NCI-H1930 (cell line): ENCODE measurements around the gene SCARB1.

Experiments
- DNase-seq, 2 experiments: peaks; one replicate each; lab custom pipeline; 2025; lab: John Stamatoyannopoulos, UW

Gene SCARB1

DNA sequence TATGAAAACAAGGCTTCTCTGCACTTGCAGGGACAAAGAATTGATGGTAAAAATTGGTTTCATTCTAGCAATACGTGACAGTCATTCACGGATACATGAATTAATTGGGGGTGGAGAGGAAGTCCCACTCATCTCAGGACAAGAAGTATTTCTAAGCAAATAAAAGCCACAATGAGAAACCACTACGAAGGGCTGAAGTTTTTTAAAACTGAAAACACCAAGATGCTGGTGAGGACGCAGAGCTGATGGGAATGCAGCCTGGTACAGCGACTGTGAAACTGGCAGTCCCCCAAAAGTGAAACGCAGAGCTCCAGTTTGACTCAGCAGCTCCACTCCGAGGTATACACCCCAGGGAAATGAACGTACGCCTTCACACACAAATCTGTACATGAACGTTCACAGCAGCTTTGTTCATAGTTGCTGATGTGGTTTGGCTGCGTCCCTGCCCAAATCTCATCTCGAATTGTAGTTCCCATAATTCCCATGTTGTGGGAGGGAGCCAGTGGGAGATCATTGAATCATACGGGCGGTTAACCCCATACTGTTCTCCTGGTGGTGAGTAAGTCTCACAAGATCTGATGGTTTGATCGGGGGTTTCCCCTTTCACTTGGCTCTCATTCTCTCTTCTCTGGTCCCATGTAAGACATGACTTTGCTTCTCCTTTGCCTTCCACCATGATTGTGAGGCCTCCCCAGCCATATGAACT, 89.0 kb downstream of the SCARB1 start:
- no peak for DNase-seq

DNA sequence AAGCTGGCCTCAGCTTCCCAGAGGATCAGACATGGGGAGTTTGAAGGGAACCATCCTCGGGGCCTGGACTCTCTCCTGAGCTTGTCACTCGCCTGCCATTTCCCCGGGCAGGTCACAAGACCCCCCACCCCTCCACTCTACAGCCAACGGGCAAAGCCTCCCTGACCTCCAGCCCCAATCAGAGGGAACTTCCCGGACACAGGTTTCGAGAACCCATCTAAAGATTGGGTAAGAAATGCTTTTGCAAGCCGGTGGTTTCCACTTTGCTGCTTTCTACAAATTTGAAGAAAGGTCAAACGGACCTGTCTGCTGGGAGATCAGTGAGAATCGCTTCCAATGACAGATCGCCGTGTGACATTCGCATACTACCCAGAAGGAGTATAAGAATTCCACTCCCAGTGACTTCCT, 89.6 kb downstream of the SCARB1 start:
- DNase-seq = no peak

DNA sequence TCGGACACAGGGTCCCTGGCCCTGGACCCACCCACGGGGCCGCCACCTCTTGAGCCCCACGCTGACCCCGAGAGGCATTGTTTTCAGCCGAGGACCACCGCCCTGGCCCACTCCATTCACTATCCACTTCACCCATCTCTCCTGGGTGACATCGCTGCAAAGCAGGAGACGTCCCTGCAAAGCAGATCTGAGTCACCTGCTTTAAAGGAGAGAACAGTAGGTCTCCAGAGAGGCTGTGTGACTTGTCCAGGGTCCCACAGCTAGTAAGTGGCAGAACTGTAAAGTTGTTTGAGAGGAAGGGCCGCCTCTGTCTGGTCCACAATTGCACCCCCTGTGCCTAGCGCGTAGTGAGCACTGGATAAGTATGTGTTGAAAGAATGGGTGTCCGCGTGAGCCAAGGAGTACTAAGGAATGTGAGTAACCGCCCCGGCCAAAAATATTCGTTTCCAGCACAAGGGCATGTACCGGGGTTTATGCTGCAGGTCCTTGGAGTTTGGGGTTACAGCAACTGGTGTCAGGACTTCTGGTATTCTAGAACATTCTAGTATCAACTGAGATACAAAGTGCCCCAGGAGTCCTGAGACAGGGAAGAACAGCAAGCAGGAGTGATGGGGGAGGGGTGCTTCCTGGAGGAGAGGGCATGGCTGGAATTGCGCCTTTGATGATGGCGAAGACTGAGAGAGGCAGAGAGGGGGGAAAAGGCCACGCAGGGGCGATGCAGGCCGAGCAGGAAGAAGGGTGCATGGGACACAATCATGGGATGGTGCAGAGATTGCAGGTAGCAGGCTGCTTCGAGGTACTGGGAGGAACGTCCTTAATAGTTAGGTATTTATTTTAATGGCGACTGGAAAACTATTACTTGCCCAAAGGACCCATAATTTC, 91.1 kb downstream of the SCARB1 start:
- no peak for DNase-seq

DNA sequence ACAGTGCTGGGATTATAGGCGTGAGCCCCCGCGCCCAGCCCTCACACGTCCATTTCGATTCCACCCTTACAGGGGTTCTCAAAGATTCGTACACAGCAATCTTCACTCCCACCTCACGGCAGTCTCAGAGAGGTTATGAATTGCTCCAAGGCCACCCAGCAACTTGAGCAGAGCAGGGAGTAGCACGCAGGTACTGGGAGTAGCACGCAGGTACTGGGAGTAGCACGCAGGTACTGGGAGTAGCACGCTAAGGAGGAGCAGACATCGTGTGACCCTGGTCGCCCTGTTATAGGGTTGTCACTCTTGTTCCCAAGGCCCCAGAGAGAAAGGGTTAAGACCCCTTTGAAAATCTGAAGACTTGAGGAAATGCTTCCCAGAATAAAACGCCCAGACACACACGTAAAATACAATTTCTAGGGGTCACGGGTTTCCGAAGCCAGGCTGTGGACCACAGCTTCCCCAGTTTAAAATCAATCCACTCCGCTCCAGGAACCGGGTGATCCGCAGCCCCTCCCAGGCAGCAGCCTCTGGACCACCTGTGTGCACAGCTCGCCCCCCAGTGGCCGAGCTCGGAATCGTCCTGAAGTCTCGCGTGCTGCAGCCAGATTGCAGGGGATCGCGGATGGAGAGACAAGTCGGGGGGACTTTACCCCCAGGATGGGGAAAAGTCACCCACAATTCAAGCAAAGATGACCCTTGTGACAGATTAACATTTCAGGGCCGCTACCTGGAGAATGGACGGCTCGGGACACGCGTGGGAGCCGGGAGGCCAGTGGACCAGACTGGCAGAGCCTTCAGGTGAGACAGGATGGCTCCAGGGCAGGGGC, 92.0 kb downstream of the SCARB1 start:
- DNase-seq = peak; percentile 37 to 75

DNA sequence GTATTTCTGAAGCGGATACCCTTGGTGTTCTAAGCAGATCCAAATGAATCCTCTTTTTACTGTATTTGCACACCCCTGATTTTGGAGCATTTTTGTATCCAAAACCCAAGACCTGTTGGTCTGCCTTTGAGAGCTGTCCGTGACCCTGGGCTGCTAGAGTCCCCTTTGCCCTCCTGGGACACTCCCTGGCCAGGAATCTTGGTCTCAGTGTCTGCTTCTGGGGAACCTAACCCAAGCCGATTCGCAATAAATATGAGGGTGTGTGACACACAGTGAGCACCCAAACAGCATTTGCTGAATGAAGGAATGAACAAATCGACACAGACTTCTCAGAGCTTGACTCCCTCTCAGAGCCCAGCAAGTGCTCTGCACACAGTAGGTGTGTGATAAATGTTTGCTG, 92.9 kb downstream of the SCARB1 start:
- no peak for DNase-seq

DNA sequence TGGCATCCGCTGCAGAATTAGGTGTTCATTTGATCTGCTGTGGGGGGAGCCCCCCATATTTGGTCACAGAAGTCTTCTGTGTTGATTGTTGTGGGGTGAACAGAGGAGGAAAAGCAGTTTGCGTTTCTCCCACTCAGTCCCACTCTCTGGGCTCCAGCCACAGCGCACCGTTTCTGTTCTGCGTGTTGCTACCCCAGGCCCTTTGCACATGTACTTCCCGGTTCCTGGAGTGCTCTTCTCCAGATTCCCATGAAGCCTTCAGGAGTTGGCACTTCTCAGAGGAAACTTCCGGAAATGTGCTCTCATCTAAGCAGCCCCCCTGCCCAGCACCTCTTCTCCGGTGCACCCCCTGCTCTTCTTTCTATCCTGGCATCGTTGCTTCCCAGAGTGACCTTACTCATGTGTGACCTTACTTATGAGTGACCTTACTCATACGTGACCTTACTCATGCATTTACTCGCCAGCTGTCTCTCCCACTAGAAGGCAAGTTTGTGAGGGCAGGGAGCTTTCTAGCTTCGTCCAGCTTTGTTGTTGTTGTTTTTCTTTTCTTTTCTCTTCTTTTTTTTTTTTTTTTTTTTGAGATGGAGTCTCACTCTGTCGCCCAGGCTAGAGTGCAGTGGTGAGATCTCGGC, 93.7 kb downstream of the SCARB1 start:
- no peak for DNase-seq

DNA sequence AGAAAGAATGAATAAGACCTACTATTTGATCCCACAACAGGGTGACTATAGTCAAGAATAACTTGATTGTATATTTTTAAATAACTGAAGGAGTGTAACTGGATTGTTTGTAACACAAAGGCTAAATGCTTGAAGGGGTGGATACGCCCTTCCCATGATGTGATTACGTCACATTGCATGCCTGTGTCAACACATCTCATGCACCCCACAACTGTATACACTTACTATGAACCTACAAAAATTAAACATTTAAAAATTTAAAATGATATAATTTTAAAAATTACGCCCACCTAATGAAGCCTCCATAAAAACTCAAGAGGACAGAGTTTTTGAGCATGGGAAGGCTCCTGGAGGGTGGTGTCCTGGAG, 94.5 kb downstream of the SCARB1 start:
- DNase-seq = no peak

DNA sequence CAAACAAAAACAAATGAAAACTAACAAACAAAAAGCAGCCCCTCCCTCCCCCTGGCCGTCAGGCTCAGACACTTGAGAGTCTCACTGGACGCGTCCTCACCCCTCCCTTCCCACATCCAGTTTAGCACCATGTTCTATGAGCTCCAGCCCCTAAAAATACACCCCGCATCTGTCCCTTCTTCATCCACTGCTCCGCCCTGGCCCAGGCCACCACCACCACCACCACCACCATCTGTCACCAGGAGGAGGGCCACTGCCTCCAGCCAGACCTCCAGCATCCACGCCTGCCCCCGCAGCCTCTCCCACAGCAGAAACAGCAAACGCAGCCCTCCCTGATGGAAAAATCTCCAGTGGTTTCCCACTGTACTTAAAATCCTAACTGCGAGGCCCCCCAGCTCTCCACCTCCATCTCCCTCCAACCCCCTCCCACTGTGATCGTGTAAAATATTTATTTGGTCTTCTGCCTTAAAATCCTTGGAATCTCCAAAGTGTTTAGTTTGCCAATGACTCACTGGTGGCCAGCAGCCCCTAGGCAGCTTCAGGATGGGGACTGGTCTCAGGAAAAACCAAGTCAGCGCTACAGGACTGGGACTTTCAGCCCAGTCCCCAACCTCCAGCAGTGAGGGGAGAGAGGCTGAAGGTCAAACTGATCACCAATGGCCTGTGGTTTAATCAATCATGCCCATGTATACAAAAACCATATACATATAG, 95.1 kb downstream of the SCARB1 start:
- no peak for DNase-seq

DNA sequence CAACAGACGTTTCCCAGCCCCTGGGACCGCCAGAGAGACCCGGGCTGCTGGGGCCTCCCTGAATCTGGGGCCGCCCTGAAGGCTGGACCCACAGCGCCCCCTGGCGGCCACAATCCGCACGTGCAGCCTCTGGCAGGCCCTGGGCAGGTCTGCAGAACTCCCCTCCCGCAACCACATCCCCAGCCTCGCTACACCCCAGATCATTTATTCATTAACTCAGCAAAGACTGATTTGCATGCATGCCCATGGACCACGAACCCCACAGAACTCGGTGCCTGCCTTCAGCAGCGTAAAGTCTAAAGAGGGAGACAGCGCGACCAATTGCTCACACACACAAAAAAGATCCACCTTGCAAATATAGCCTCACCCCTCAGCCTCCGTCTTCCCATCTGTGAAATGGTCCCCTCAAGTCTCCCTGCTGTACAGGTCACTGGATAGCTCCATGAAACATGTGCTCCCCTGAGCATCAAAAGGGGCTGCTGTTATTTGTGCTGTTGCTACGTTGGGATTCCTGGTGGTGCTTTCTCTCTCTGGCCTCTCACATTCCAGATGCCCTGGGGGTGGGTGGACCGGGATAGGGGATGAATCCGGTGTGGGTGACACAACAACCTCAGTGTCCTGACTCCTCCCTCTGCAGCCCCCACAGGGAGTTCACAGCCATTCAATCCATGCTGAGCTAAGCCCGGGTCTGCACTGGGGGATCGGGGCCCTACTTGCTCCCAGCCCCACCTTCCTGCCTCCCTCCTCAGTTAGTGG, 96.4 kb downstream of the SCARB1 start:
- peak; percentile 25 to 31 for DNase-seq

DNA sequence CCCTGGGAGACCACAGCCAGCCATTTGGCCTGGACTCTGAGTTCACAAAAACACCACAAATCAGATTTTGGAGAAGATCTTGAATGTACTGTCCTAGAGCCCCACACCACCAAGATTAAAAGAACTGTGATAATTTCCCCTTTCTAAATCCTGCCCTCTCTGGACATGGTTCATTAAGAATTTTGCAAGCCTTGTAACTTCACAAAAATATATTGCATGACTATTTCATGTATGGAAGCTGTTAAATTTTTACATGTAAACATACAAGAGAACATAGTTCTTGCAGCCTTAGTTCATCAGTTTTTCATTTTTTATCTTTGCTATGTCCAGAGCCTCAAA, 97.0 kb downstream of the SCARB1 start:
- no peak for DNase-seq

DNA sequence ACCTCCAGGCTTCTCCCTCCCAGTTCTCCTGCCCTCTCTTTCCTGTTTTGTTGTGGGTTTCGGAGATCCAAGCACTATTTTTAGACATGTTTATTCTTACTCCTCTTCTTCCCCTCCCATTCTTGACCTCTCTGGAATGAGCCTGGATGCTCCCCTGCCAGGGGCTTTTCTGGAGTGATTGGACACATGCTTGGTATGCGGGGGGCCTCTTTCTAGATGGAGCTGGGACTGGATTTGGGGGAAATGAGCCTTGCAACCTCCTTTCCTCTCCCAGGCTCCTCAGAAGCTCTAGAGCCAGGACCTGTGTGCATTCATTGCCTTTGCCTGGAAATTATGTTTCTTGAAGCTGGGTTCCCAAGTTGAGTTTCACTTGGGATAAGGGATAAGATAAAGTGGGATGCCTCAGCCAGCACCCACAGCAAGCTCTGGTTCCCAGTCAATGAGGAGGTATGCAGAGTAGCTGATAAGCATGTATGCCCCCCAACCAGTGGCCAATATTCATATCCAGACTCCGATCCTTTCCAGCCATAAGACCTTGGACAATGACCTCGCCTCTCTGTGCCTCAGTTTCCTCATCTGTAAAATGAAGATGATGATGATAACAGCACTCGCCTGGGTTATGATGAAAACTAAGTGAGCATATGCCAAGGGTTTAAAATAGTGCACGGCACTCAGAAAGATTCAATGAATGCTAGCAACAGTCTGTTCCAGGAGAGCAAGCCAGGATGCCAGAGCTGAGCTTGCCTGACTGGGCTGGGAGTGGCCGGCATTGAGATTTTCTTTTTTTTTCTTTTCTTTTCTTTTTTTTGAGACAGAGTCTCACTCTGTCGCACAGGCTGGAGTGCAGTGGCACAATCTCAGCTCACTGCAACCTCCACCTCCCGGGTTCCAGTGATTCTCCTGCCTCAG, 97.8 kb downstream of the SCARB1 start:
- no peak for DNase-seq

DNA sequence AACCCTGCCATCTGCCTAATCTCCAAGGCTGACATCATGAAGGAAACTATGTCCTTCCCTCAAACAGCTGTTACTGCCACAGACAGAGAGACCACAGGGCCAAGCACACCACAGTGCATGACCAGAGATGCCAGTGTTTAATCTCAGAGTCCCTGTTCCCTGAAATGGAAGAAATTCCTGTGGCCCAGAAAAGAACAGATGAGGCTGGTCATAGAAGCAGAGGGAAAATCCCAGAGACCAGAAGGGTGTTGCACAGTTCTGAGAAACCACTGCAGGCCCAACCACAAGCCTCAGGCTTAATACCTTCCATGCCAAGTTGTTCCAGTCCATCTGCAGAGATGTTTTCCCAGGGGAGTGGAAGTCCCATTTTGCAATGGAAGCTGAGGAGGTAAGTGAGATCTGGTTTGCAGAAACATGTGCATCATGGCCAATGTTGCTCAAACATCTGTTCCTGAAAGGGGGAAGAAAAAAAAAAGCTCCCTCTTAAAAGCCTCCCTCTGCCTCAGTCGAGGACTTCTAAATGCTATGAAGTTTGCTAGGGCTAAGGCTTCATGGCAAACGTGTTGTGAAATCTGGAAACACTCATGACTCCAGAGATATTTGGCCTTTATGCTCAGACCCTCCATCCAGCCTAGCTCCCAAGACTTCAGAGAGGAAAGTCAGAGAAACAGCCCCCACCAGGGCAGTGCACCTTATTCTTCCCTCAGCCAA, 98.6 kb downstream of the SCARB1 start:
- no peak for DNase-seq

DNA sequence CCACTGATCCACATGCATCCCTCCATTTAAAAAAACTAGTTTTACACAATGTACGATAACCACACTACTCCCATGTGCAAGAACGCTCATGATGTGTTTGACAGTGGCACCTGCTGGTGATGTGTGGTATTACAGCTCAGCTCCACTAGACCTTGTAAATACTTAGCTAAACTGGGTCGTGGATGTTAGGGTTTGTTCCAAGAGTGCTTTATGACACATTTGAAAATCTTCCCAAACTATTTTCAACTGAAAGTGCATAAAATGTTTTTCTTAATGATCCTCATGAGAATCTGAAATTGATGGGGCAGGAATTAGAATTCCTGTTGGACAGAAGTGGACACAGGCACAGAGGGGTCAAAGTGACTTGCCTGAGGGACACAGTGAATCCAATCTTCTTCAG, 99.2 kb downstream of the SCARB1 start:
- DNase-seq = no peak

DNA sequence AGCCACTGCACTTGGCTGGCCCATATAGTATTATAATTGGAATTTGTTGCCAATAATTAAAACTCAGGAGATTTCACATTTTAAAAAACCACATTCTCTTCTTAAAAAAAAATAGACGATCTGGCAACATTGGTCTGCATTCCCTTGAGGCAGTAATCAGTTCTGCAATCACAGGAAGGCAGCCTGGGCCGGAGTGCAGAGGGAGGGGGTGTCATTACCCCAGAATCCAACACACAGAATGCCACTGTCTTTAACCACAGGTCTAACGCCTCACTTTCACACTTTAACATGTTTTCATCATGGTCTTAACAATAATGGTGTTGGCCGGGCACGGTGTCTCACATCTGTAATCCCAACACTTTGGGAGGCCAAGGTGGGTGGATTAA, 100.1 kb downstream of the SCARB1 start:
- DNase-seq = no peak

DNA sequence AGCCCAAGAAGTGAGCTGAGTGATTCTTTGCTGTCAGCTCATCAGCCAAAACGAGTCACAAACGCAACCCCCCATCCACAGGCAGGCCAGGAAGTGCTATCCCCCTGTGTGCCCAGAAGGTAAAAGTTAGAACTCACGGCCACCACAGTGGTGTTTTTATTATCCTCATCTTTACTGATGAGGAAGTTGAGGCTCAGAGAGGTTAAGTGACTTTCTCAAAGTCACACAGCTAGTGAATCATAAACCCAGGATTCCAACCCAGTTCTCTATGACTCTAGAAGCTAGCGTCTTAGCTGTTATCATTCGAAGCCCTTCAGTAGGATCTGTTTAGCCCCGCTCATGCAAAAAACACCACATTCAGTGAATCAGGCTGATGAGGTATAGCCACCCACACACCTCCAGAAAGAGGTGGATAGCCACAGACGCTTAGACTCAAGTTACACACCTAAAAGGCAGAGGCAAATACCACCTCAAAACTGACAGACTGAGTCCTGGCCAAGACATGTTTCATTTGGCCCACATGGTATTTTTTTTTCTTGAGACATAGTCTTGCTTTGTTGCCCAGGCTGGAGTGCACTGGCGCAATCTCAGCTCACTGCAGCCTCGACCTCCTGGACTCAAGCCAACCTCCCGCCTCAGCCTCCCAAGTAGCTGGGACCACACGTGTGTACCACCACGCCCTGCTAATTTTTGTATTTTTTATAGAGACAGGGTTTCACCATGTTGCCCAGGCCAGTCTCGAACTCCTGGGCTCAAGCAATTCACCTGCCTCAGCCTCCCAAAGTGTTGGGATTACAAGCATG, 100.7 kb downstream of the SCARB1 start:
- DNase-seq = no peak

DNA sequence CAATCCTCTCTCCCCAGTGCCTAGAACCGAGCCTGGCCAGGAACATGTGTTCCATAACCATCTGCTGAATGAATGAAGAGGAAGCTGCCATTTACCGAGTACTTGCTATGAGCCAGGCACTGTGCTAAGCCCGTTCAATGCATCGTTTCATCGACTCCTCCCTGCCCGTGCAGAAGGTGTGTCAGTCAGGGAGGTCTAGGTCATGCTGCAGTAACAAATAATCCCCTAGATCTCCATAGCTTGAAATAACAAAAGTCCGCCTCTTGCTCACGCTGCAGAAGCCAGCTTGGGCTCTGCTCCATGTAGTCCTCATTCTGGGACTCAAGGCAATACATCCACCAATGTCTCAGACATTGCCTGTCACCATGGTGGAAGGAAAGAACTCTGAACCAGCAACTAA, 101.3 kb downstream of the SCARB1 start:
- no peak for DNase-seq

DNA sequence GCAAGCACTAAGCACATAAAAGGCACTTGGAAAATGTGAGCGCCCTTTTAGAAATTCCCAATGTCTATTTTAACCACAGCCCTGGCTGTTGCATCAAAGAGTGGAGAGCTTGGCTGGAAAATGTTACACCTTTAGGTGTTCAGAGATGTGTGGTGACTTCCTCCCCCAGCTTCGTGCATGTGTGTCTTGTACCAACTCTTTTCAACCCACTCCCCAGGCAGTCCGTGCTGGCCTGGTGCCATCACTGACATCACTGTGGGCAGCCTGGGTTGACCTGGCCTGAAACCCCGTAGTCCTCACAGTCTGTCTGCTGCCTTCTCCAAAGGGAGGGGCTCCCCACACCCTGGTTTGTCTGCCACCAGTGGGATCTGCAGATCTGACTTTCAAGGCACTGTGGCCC, 101.8 kb downstream of the SCARB1 start:
- no peak for DNase-seq

DNA sequence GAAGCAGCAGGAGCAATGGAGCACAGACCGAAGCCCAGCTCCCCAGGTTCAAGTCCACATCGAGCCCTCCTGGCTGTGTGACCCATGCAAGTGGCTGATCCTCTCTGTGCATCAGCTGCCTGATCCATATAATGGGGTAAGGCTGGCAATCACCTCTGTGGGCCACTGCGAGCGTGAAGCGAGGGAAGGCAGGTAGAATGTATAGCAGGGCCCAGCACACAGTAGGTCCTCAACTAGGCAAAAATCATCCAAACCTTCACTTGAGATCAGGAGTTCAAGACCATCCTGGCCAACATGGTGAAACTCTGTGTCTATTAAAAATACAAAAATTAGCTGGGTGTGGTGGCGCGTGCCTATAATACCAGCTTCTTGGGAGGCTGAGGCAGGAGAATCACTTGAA, 102.6 kb downstream of the SCARB1 start:
- DNase-seq = no peak
